ENCODE data around the gene RNF38.

DNA sequence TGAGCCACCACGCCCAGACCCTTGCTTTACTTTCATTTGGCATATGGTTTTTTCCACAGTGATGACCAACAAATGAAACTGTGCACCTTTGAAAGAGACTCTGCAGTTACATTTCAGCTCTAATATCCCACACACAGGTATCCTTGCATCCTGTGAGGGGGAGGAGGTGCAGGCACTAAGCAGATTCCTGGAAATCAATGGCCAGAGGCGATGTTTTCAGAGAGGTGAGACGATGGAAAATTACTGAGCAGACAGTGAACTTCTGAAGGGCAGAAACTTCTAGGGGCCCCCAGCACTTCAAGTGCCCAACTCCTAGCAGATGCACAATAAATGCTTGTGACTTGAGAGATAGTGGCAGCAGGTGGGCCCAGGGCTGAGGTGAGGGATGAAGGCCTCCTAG lies 112.0 kb downstream of the RNF38 start:
- TF ChIP-seq, protein P1, sequence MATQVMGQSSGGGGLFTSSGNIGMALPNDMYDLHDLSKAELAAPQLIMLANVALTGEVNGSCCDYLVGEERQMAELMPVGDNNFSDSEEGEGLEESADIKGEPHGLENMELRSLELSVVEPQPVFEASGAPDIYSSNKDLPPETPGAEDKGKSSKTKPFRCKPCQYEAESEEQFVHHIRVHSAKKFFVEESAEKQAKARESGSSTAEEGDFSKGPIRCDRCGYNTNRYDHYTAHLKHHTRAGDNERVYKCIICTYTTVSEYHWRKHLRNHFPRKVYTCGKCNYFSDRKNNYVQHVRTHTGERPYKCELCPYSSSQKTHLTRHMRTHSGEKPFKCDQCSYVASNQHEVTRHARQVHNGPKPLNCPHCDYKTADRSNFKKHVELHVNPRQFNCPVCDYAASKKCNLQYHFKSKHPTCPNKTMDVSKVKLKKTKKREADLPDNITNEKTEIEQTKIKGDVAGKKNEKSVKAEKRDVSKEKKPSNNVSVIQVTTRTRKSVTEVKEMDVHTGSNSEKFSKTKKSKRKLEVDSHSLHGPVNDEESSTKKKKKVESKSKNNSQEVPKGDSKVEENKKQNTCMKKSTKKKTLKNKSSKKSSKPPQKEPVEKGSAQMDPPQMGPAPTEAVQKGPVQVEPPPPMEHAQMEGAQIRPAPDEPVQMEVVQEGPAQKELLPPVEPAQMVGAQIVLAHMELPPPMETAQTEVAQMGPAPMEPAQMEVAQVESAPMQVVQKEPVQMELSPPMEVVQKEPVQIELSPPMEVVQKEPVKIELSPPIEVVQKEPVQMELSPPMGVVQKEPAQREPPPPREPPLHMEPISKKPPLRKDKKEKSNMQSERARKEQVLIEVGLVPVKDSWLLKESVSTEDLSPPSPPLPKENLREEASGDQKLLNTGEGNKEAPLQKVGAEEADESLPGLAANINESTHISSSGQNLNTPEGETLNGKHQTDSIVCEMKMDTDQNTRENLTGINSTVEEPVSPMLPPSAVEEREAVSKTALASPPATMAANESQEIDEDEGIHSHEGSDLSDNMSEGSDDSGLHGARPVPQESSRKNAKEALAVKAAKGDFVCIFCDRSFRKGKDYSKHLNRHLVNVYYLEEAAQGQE (IDR thresholded peaks at IDR 0.05; ENCODE audit: insufficient read depth in 1 of 2, low read depth in 2 of 2, low read length in 2 of 2) = no peak
- TF ChIP-seq POLR2AphosphoS5 (IDR thresholded peaks at IDR 0.05; ENCODE audit: low read depth, low read length) = no peak

All from PFSK-1 (cell line).